Measurements from ENCODE around the gene ATP6V0A4. TPM values are rescaled to one million over a fixed set of nuclear protein-coding genes. Genes with fewer than 3 reads are reported as not detected.
"Not testable (repeated sequence)": the region's sequence is repeated elsewhere in the genome, so short reads cannot be mapped to it uniquely, and the experiment has no call there.

Gene ATP6V0A4
- total RNA-seq, 1 experiment from 2014 or later, result 1.1 TPM

- Mint-ChIP-seq H3K4me3 (no peak overlapping the region), H3K9me3 (peaks cover 4% of the 10 kb centered on the region; the same call in 1 of the 2 replicates), H3K27ac (no peak overlapping the region), H3K36me3 (no peaks in the 10 kb centered on the region), H3K4me1 (peaks cover 3% of the 10 kb centered on the region), H3K27me3 (ENCODE audit: low read depth) (no peaks in the 10 kb centered on the region)
- CTCF ChIA-PET, result no interaction called here
- no peak for ATAC-seq
- POLR2A ChIA-PET, result no interaction called here
- TF ChIP-seq AFF4 (CRISPR knock-in tag; IDR thresholded peaks at IDR 0.05; ENCODE audit: borderline replicate concordance) (no peak), STAT6 (CRISPR knock-in tag; conservative IDR thresholded peaks at IDR 0.05; ENCODE audit: low read depth) (no peak), TP53 (CRISPR knock-in tag; IDR thresholded peaks at IDR 0.05) (no peak), ZNF671 (CRISPR knock-in tag; IDR thresholded peaks at IDR 0.05) (no peak), PREB (CRISPR knock-in tag; IDR thresholded peaks at IDR 0.05; ENCODE audit: borderline replicate concordance) (no peak), ZNF423 (CRISPR knock-in tag; IDR thresholded peaks at IDR 0.05) (no peak), ZNF317 (CRISPR knock-in tag; IDR thresholded peaks at IDR 0.05; ENCODE audit: borderline replicate concordance, low read depth) (no peak), ZNF121 (CRISPR knock-in tag; IDR thresholded peaks at IDR 0.05) (no peak), MXD4 (CRISPR knock-in tag; IDR thresholded peaks at IDR 0.05; ENCODE audit: borderline replicate concordance) (no peak), TCF7 (CRISPR knock-in tag; IDR thresholded peaks at IDR 0.05; ENCODE audit: low read depth) (no peak), ZNF281 (CRISPR knock-in tag; IDR thresholded peaks at IDR 0.05) (no peak), CBFB (CRISPR knock-in tag; IDR thresholded peaks at IDR 0.05; ENCODE audit: low read depth) (no peak), IRF2 (CRISPR knock-in tag; IDR thresholded peaks at IDR 0.05; ENCODE audit: borderline replicate concordance, low read depth) (no peak)
- TF ChIP-seq, protein P1, sequence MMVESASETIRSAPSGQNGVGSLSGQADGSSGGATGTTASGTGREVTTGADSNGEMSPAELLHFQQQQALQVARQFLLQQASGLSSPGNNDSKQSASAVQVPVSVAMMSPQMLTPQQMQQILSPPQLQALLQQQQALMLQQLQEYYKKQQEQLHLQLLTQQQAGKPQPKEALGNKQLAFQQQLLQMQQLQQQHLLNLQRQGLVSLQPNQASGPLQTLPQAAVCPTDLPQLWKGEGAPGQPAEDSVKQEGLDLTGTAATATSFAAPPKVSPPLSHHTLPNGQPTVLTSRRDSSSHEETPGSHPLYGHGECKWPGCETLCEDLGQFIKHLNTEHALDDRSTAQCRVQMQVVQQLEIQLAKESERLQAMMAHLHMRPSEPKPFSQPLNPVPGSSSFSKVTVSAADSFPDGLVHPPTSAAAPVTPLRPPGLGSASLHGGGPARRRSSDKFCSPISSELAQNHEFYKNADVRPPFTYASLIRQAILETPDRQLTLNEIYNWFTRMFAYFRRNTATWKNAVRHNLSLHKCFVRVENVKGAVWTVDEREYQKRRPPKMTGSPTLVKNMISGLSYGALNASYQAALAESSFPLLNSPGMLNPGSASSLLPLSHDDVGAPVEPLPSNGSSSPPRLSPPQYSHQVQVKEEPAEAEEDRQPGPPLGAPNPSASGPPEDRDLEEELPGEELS (CRISPR knock-in tag; IDR thresholded peaks at IDR 0.05), result no peak
- TF ChIP-seq, protein P2, sequence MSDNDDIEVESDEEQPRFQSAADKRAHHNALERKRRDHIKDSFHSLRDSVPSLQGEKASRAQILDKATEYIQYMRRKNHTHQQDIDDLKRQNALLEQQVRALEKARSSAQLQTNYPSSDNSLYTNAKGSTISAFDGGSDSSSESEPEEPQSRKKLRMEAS (CRISPR knock-in tag; IDR thresholded peaks at IDR 0.05), result no peak
- TF ChIP-seq, protein P3, sequence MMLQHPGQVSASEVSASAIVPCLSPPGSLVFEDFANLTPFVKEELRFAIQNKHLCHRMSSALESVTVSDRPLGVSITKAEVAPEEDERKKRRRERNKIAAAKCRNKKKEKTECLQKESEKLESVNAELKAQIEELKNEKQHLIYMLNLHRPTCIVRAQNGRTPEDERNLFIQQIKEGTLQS (CRISPR knock-in tag; conservative IDR thresholded peaks at IDR 0.05), result no peak
- no peak for DNase-seq (ENCODE audit: low spot score)
Measured at GRCh38 chr7:138697535-138698182, 100.3 kb downstream of the ATP6V0A4 start.

DNA sequence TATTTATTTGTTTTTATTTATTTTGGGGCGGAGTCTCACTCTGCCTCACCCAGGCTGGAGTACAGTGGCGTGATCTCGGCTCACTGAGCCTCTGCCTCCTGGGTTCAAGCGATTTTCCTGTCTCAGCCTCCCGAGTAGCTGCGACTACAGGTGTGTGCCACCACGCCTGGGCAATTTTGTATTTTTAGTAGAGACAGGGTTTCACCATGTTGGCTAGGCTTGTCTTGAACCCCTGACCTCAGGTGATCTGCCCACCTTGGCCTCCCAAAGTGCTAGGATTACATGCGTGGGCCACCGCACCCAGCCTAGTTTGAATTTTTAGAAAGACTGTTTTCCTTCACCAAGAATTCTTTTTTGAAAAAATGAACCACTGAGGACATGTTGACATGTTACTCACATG is 102.2 kb downstream of the ATP6V0A4 start:
- H3K4me1 Mint-ChIP-seq; H3K27ac Mint-ChIP-seq; H3K4me3 Mint-ChIP-seq; ATAC-seq; H3K27me3 Mint-ChIP-seq (ENCODE audit: low read depth); CTCF ChIA-PET; POLR2A ChIA-PET; H3K9me3 Mint-ChIP-seq; DNase-seq (ENCODE audit: low spot score); H3K36me3 Mint-ChIP-seq: not testable (repeated sequence)
